WTC11 (cell line): ENCODE measurements around the gene NEFH.

Source experiments
- ARID4B ChIP-seq: sonication (generic); formaldehyde crosslinking; IDR thresholded peaks from 2 replicates; pipeline ENCODE4 v1.8.0; 2023; ENCODE audit warnings: missing genetic modification reagents, mild to moderate bottlenecking, borderline replicate concordance
- ATF2 ChIP-seq: sonication (generic); formaldehyde crosslinking; IDR thresholded peaks from 2 replicates; pipeline ENCODE4 v1.8.1; 2022; ENCODE audit warnings: low read depth, missing genetic modification reagents, borderline replicate concordance
- CREB1 ChIP-seq: sonication (generic); formaldehyde crosslinking; IDR thresholded peaks from 2 replicates; pipeline ENCODE4 v1.8.0; 2023; ENCODE audit warnings: mild to moderate bottlenecking, missing genetic modification reagents
- TEAD4 ChIP-seq: sonication (generic); formaldehyde crosslinking; IDR thresholded peaks from 2 replicates; pipeline ENCODE4 v1.8.0; 2022; ENCODE audit warnings: mild to moderate bottlenecking, missing genetic modification reagents
- ZNF121 ChIP-seq: sonication (generic); formaldehyde crosslinking; IDR thresholded peaks from 2 replicates; pipeline ENCODE4 v1.8.0; 2023; ENCODE audit warnings: missing genetic modification reagents
- TF ChIP-seq, protein P1 (sequence below): fragments of 200-600 bp; IDR thresholded peaks from 2 replicates; pipeline ENCODE4 v1.8.0; 2022; ENCODE audit warnings: antibody characterized with exemption
- TF ChIP-seq, protein P2 (sequence below): fragments of 250-450 bp; sonication (Bioruptor Pico); IDR thresholded peaks from 2 replicates; pipeline ENCODE4 v1.9.0; 2021; ENCODE audit warnings: mild to moderate bottlenecking

DNA sequence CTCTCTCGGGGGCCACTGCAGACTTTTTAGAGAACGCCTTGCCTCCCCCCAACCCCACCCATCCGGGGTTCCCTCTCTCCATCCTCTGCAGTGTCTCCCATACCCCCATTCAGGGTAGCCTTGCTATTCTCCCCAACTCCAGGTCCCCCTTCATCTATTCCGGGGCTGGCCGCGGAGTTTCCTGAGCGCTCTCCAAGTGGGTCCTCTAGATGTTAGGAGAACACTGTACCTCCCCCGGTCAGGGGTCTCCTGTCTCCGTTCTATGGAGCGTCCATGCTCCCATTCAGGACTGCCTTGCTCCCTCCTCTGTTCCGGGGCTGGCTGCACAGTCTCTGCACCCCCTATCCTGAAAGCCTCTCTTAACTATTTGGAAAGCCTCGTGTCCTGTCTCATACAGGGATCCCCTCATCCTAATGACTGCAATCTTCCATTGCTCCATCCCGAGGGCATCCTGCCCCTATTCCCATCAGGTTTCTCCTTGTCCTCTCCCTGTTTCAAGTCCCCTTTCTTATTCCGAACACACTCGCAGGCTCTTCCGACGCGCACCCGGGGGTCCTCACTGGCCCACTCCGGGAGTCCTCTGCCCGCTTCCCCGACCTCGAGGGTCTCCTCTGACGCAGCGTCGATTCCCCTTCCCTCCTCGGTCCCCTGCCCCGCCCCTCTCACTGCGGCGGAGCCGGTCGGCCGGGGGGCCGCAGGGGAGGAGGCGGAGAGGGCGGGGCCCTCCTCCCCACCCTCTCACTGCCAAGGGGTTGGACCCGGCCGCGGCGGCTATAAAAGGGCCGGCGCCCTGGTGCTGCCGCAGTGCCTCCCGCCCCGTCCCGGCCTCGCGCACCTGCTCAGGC, at the start of gene NEFH:
- TF ChIP-seq, protein P1, sequence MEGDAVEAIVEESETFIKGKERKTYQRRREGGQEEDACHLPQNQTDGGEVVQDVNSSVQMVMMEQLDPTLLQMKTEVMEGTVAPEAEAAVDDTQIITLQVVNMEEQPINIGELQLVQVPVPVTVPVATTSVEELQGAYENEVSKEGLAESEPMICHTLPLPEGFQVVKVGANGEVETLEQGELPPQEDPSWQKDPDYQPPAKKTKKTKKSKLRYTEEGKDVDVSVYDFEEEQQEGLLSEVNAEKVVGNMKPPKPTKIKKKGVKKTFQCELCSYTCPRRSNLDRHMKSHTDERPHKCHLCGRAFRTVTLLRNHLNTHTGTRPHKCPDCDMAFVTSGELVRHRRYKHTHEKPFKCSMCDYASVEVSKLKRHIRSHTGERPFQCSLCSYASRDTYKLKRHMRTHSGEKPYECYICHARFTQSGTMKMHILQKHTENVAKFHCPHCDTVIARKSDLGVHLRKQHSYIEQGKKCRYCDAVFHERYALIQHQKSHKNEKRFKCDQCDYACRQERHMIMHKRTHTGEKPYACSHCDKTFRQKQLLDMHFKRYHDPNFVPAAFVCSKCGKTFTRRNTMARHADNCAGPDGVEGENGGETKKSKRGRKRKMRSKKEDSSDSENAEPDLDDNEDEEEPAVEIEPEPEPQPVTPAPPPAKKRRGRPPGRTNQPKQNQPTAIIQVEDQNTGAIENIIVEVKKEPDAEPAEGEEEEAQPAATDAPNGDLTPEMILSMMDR: no peak
- TF ChIP-seq ARID4B (CRISPR knock-in tag) (no peak), TEAD4 (CRISPR knock-in tag) (no peak), CREB1 (no peak), ATF2 (CRISPR knock-in tag) (no peak), ZNF121 (CRISPR knock-in tag) (no peak)
- TF ChIP-seq, protein P2, sequence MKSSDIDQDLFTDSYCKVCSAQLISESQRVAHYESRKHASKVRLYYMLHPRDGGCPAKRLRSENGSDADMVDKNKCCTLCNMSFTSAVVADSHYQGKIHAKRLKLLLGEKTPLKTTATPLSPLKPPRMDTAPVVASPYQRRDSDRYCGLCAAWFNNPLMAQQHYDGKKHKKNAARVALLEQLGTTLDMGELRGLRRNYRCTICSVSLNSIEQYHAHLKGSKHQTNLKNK (CRISPR knock-in tag): no peak
